ENCODE results near the gene LHFPL2. TPM values are rescaled to one million over a fixed set of nuclear protein-coding genes. Genes with fewer than 3 reads are reported as not detected.

LHFPL2 gene
- total RNA-seq, 2 experiments from 2014 or later: 0.19 to 0.25 TPM

DNA sequence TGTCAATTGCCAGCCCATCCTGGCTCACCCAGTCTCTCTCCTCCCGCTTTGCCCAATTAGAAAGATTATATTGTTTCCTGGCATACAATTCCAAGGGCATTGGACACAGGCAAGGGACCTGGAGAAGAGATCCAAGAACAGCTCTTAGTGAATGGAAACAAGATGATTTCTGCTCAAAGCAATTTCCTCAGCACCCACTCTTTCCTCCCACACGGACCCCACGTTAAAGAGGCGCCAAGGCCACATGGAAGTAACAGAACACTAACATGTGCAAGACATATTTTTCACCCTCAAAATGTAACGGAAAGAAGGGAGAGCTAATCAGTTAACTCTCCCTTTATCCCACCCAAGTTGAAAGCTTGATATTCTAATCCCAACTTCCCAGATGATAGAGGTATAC lies 111.2 kb downstream of the LHFPL2 start:
- CTCF ChIA-PET: no interaction called here

DNA sequence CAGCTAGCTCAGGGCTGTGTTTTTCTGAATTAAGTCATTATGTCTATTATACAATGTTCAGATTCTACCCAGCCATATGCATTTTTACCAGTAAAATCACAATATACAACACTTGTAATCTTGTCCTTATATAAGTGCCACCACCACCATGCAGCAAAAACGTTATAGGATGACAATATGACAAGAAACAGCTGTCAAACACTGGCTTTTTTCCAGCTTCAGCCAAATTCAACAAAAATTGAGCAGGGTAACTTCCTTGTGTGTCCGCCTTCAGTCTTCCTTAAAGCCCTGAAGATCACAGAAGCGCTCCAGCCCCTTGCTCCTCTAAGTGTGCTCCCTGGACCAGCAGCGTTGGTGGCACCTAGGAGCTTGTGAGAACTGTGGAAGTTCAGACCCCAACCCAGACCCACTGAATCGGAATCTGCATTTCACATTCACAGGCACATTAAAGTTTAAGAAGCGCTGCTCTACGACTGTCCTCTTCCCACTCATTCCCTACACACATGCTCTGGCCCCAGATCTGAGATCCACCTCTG lies 111.8 kb downstream of the LHFPL2 start:
- intact Hi-C loops (cut with DNase I, micrococcal nuclease): no loop called here
- POLR2A ChIA-PET: no interaction called here
- Histone ChIP-seq H3K36me3 (ENCODE audit: insufficient read depth, low read length) (no peaks in the 10 kb centered on the region), H3K4me3 (ENCODE audit: low read length) (no peak overlapping the region), H3K4me1 (ENCODE audit: insufficient read depth, low read length) (no peaks in the 10 kb centered on the region), H3K27ac (ENCODE audit: low read depth in 1 of 2, low read length in 2 of 2) (no peak overlapping the region), H3K9me3 (ENCODE audit: control insufficient read depth in 1 of 2, insufficient read depth in 1 of 2, low read length in 2 of 2) (no peaks in the 10 kb centered on the region), H3K27me3 (ENCODE audit: control insufficient read depth in 1 of 2, insufficient read depth in 2 of 2, low read length in 2 of 2) (no peaks in the 10 kb centered on the region)
- Mint-ChIP-seq H3K4me3 (no peak overlapping the region), H3K4me1 (ENCODE audit: low read depth) (no peaks in the 10 kb centered on the region), H3K36me3 (ENCODE audit: low read depth) (no peaks in the 10 kb centered on the region), H3K27ac (no peak overlapping the region), H3K9me3 (no peaks in the 10 kb centered on the region), H3K27me3 (no peaks in the 10 kb centered on the region)
- CTCF ChIA-PET: no interaction called here
- DNase-seq (no peak), ATAC-seq (ENCODE audit: poor library complexity) (no peak)
- TF ChIP-seq, protein P1, sequence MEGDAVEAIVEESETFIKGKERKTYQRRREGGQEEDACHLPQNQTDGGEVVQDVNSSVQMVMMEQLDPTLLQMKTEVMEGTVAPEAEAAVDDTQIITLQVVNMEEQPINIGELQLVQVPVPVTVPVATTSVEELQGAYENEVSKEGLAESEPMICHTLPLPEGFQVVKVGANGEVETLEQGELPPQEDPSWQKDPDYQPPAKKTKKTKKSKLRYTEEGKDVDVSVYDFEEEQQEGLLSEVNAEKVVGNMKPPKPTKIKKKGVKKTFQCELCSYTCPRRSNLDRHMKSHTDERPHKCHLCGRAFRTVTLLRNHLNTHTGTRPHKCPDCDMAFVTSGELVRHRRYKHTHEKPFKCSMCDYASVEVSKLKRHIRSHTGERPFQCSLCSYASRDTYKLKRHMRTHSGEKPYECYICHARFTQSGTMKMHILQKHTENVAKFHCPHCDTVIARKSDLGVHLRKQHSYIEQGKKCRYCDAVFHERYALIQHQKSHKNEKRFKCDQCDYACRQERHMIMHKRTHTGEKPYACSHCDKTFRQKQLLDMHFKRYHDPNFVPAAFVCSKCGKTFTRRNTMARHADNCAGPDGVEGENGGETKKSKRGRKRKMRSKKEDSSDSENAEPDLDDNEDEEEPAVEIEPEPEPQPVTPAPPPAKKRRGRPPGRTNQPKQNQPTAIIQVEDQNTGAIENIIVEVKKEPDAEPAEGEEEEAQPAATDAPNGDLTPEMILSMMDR (IDR thresholded peaks at IDR 0.05): no peak

More for the DNA sequence above, 111.2 kb downstream of the LHFPL2 start:
- H3K4me3 Mint-ChIP-seq: no peak overlapping the region
- Histone ChIP-seq H3K36me3 (ENCODE audit: insufficient read depth, low read length) (no peaks in the 10 kb centered on the region), H3K4me3 (ENCODE audit: low read length) (no peak overlapping the region), H3K27me3 (ENCODE audit: control insufficient read depth in 1 of 2, insufficient read depth in 2 of 2, low read length in 2 of 2) (no peaks in the 10 kb centered on the region), H3K4me1 (ENCODE audit: insufficient read depth, low read length) (no peaks in the 10 kb centered on the region), H3K27ac (ENCODE audit: low read depth in 1 of 2, low read length in 2 of 2) (no peak overlapping the region), H3K9me3 (ENCODE audit: control insufficient read depth in 1 of 2, insufficient read depth in 1 of 2, low read length in 2 of 2) (no peaks in the 10 kb centered on the region)
- intact Hi-C loops (cut with DNase I, micrococcal nuclease): no loop called here
- no peak for DNase-seq
- no peaks in the 10 kb centered on the region for H3K27me3 Mint-ChIP-seq
- no peak for ATAC-seq (ENCODE audit: poor library complexity)
- POLR2A ChIA-PET: no interaction called here
- H3K36me3 Mint-ChIP-seq (ENCODE audit: low read depth): no peaks in the 10 kb centered on the region
- H3K4me1 Mint-ChIP-seq (ENCODE audit: low read depth): no peaks in the 10 kb centered on the region
- TF ChIP-seq, protein P1 (IDR thresholded peaks at IDR 0.05): no peak
- H3K27ac Mint-ChIP-seq: no peak overlapping the region
- no peaks in the 10 kb centered on the region for H3K9me3 Mint-ChIP-seq

DNA sequence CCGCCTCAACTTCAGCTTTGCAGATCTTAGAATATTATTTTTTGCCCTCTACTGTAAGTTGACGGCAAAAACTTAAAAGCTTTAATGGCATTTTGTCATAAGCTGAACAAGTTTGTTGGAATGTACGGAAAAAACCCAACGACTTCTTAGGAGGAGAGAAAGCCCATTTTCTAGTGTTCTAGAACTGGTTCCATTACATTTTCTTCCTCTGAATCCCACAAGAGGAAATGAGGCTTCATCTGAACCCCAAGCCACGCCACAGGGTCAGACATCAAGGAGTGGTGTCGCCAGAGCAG lies 113.7 kb downstream of the LHFPL2 start:
- intact Hi-C loops (cut with DNase I, micrococcal nuclease): no loop called here

More for the DNA sequence above, 113.7 kb downstream of the LHFPL2 start:
- no peak overlapping the region for H3K27ac Mint-ChIP-seq
- POLR2A ChIA-PET: no interaction called here
- ATAC-seq (ENCODE audit: poor library complexity): no peak
- no peak overlapping the region for H3K27ac ChIP-seq (ENCODE audit: low read depth in 1 of 2, low read length in 2 of 2)
- CTCF ChIA-PET: no interaction called here
- no peak overlapping the region for H3K4me3 ChIP-seq (ENCODE audit: low read length)
- no peaks in the 10 kb centered on the region for H3K27me3 ChIP-seq (ENCODE audit: control insufficient read depth in 1 of 2, insufficient read depth in 2 of 2, low read length in 2 of 2)
- H3K27me3 Mint-ChIP-seq: no peaks in the 10 kb centered on the region
- no peaks in the 10 kb centered on the region for H3K4me1 ChIP-seq (ENCODE audit: insufficient read depth, low read length)
- no peaks in the 10 kb centered on the region for H3K36me3 ChIP-seq (ENCODE audit: insufficient read depth, low read length)
- no peak overlapping the region for H3K4me3 Mint-ChIP-seq
- H3K4me1 Mint-ChIP-seq (ENCODE audit: low read depth): no peaks in the 10 kb centered on the region
- H3K36me3 Mint-ChIP-seq (ENCODE audit: low read depth): no peaks in the 10 kb centered on the region
- DNase-seq: no peak
- TF ChIP-seq, protein P1 (IDR thresholded peaks at IDR 0.05): no peak
- no peaks in the 10 kb centered on the region for H3K9me3 Mint-ChIP-seq
- no peaks in the 10 kb centered on the region for H3K9me3 ChIP-seq (ENCODE audit: control insufficient read depth in 1 of 2, insufficient read depth in 1 of 2, low read length in 2 of 2)
